GM13977 (cell line): ENCODE measurements around the gene DCDC1.
"Not testable (repeated sequence)": the region's sequence is repeated elsewhere in the genome, so short reads cannot be mapped to it uniquely, and the experiment has no call there.

ENCODE experiments used
- DNase-seq: peaks from one replicate; pipeline ENCODE4 v3.0.0; 2012; ENCODE audit warnings: low spot score
- CTCF ChIP-seq: IDR thresholded peaks from 2 replicates; pipeline ENCODE4 v1.5.1; 2012; ENCODE audit warnings: mild to moderate bottlenecking, control low read depth; ENCODE audit not compliant: insufficient read depth; ENCODE audit errors: extremely low read depth, missing control alignments
- in situ Hi-C: fragments of 300-500 bp; cut with MboI; formaldehyde crosslinking; loops from one replicate; pipeline ENCODE4 v1.12.0; 2022; ENCODE audit warnings: low sequenced_read_pairs, low pct_unique_long_range_greater_than_20kb, mixed read lengths, inconsistent platforms; ENCODE audit not compliant: unreplicated experiment

DCDC1 gene

DNA sequence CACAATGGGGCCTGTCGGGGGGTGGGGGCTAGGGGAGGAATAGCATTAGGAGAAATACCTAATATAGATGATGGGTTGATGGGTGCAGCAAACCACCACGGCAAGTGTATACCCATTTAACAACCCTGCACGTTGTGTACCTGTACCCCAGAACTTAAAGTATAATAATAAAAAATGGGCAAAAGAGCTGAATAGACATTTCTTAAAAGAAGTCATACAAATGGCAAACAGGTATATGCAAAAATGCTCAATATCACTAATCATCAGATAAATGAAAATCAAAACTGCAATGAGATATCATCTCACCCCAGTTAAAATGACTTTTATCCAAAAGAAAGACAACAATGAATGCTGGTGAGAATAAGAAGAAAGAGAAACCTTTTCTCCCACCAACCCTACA lies 419.7 kb downstream of the DCDC1 start:
- no peak for DNase-seq
- in situ Hi-C loops: no loop called here
- no peak for TF ChIP-seq CTCF

GRCh38 chr11:30947715-30948114 lies 421.8 kb downstream of the DCDC1 start:
- DNase-seq, in situ Hi-C loops: not testable (repeated sequence)

DNA sequence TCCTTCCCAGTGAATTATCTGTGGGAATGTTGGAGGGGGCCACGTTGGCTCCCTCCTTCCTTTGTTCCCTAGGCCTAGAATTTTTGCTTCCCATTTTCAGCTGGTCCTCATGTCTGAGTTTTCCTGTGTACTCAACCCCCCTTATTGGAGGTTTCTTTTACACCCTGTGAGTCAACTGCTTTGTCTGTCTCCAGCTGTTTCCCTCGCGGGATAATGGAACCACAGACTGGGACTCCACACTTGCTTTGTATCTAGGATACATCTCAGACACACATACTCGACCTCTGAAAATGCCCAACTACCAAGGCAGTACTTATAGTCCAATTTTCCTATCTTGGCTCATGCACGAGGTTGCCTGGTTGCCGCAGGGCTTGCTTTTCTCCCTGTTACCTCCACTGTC lies 430.7 kb downstream of the DCDC1 start:
- DNase-seq: no peak
- no peak for TF ChIP-seq CTCF
- in situ Hi-C loops: no loop called here

DNA sequence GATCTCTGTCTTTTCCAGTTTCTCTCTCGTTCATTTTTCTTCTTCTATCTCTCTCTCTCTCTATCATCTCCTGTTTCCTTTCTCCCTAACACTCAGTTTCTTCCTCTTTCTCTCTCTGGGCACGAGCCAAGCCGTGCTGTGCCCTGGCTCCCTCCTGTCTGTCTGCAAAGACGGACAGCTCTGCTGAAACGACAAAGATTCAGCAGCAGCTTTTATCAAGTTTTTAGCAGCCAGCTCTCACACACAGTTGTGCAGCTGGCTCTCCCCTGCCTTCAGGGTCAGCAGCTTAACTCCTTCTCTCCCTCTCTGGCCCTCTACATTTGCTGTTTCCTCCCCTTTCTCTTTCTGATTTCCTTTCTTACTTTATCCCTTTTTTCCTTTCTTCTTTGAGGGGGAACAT lies 431.4 kb downstream of the DCDC1 start:
- in situ Hi-C loops: no loop called here
- DNase-seq: no peak
- no peak for TF ChIP-seq CTCF

GRCh38 chr11:30936491-30936890 lies 433.0 kb downstream of the DCDC1 start:
- no peak for TF ChIP-seq CTCF
- in situ Hi-C loops: no loop called here
- no peak for DNase-seq

DNA sequence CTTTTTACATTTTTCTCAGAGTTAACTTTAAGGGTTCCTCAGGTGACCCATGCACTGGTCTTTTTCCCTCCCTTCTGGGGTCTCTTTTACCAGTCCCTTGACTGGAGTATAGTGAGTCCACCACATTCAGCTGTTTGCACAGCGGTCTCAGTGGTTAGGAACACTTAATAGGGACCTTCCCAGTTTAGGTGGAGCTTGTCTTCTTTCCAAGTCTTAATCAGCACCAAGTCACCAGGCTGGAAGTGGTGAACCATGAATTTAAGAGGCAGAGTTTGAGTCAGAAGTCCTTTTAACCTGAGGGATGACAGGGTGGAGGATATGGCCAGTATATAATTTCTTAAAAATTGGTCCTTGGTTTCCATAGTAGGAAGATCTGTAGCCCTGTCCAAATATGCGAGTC lies 433.7 kb downstream of the DCDC1 start:
- in situ Hi-C loops: no loop called here
- DNase-seq: no peak
- TF ChIP-seq CTCF: no peak

GRCh38 chr11:30926130-30926529 lies 443.4 kb downstream of the DCDC1 start:
- TF ChIP-seq CTCF: no peak
- in situ Hi-C loops: no loop called here
- no peak for DNase-seq
